H9 (cell line): ENCODE results near the gene SPRED1. TPM values are rescaled to one million over a fixed set of nuclear protein-coding genes. Genes with fewer than 3 reads are reported as not detected.

Experiments used
- DNase-seq: peaks from one replicate; pipeline ENCODE4 v3.0.0-alpha.2; 2017
- H2AFZ ChIP-seq: one replicate; pipeline ENCODE4 v1.6.1; 2013; ENCODE audit warnings: mild to moderate bottlenecking, low read length, control low read depth, moderate library complexity
- H2AK5ac ChIP-seq: 2 replicates; pipeline ENCODE4 v1.6.1; 2013; ENCODE audit warnings: low read length, control low read depth, mixed read lengths; ENCODE audit not compliant: insufficient read length
- H2BK120ac ChIP-seq: one replicate; pipeline ENCODE4 v1.6.1; 2013; ENCODE audit warnings: low read depth, mild to moderate bottlenecking, low read length, control low read depth, inconsistent platforms; ENCODE audit not compliant: poor library complexity, severe bottlenecking
- H2BK12ac ChIP-seq: 2 replicates; pipeline ENCODE4 v1.6.1; 2013; ENCODE audit warnings: low read length, control low read depth, mixed read lengths, low read depth; ENCODE audit not compliant: insufficient read length
- H2BK15ac ChIP-seq: 2 replicates; pipeline ENCODE4 v1.6.1; 2013; ENCODE audit warnings: low read depth, low read length, control low read depth
- H2BK20ac ChIP-seq: one replicate; pipeline ENCODE4 v1.6.1; 2013; ENCODE audit warnings: low read depth, mild to moderate bottlenecking, low read length, control low read depth, inconsistent platforms; ENCODE audit not compliant: poor library complexity, severe bottlenecking
- H2BK5ac ChIP-seq: 2 replicates; pipeline ENCODE4 v1.6.1; 2013; ENCODE audit warnings: low read length, control low read depth, mixed read lengths; ENCODE audit not compliant: insufficient read length
- H3K14ac ChIP-seq: 2 replicates; pipeline ENCODE4 v1.6.1; 2013; ENCODE audit warnings: low read length, control low read depth; ENCODE audit not compliant: insufficient read depth
- H3K18ac ChIP-seq: 2 replicates; pipeline ENCODE4 v1.6.1; 2013; ENCODE audit warnings: low read depth, mild to moderate bottlenecking, mixed read lengths, low read length, control low read depth; ENCODE audit not compliant: insufficient read length
- H3K23ac ChIP-seq: 2 replicates; pipeline ENCODE4 v1.6.1; 2013; ENCODE audit warnings: low read length, control low read depth, mixed read lengths, low read depth; ENCODE audit not compliant: insufficient read length
- H3K23me2 ChIP-seq: 2 replicates; pipeline ENCODE4 v1.6.1; 2013; ENCODE audit warnings: low read depth, mild to moderate bottlenecking, mixed read lengths, low read length, control low read depth; ENCODE audit not compliant: insufficient read length, poor library complexity, severe bottlenecking
- H3K27ac ChIP-seq: 2 replicates; pipeline ENCODE4 v1.5.1; 2013; ENCODE audit warnings: low read length, control low read depth, mixed read lengths, low read depth; ENCODE audit not compliant: insufficient read length
- H3K27me3 ChIP-seq: 2 replicates; pipeline ENCODE4 v1.6.1; 2013; ENCODE audit warnings: low read length, control low read depth, inconsistent platforms; ENCODE audit not compliant: insufficient read depth
- H3K4ac ChIP-seq: 2 replicates; pipeline ENCODE4 v1.6.1; 2013; ENCODE audit warnings: low read depth, mild to moderate bottlenecking, control low read depth, inconsistent platforms, low read length, moderate library complexity
- H3K4me1 ChIP-seq: 2 replicates; pipeline ENCODE4 v1.6.1; 2013; ENCODE audit warnings: low read length, control low read depth, inconsistent platforms; ENCODE audit not compliant: insufficient read depth
- H3K4me2 ChIP-seq: 2 replicates; pipeline ENCODE4 v1.6.1; 2013; ENCODE audit warnings: low read length, control low read depth, mixed read lengths; ENCODE audit not compliant: insufficient read length, insufficient read depth
- H3K56ac ChIP-seq: 2 replicates; pipeline ENCODE4 v1.6.1; 2013; ENCODE audit warnings: low read depth, mild to moderate bottlenecking, mixed read lengths, low read length, control low read depth; ENCODE audit not compliant: insufficient read length
- H3K79me1 ChIP-seq: 2 replicates; pipeline ENCODE4 v1.6.1; 2013; ENCODE audit warnings: low read depth, mild to moderate bottlenecking, moderate library complexity, low read length, control low read depth, inconsistent platforms; ENCODE audit not compliant: insufficient read depth, poor library complexity, severe bottlenecking
- H3K79me2 ChIP-seq: 2 replicates; pipeline ENCODE4 v1.6.1; 2013; ENCODE audit warnings: low read length, control low read depth, inconsistent platforms; ENCODE audit not compliant: insufficient read depth
- H3K9ac ChIP-seq: 2 replicates; pipeline ENCODE4 v1.6.1; 2013; ENCODE audit warnings: low read length, control low read depth, mixed read lengths; ENCODE audit not compliant: insufficient read length; ENCODE audit errors: extremely low read depth
- H3K9me3 ChIP-seq: one replicate; pipeline ENCODE4 v1.6.1; 2013; ENCODE audit warnings: low read depth, low read length, inconsistent platforms; ENCODE audit not compliant: control insufficient read depth
- H3T11ph ChIP-seq: one replicate; pipeline ENCODE4 v1.6.1; 2013; ENCODE audit warnings: mild to moderate bottlenecking, low read length, control low read depth, inconsistent platforms
- H4K20me1 ChIP-seq: one replicate; pipeline ENCODE4 v1.6.1; 2013; ENCODE audit not compliant: control insufficient read depth, insufficient read length, insufficient read depth
- H4K5ac ChIP-seq: 2 replicates; pipeline ENCODE4 v1.6.1; 2013; ENCODE audit warnings: low read depth, mild to moderate bottlenecking, mixed read lengths, low read length, control low read depth; ENCODE audit not compliant: insufficient read length
- H4K8ac ChIP-seq: replicated peaks from 2 replicates; pipeline ENCODE4 v1.6.1; 2013; ENCODE audit warnings: low read length, control low read depth, mixed read lengths, low read depth; ENCODE audit not compliant: insufficient read length
- H4K91ac ChIP-seq: 2 replicates; pipeline ENCODE4 v1.6.1; 2013; ENCODE audit warnings: low read depth, mild to moderate bottlenecking, moderate library complexity, mixed read lengths, low read length, control low read depth; ENCODE audit not compliant: insufficient read length
- H3K27ac Mint-ChIP-seq, 3 experiments: 2 replicates in 2 of 3; 3 replicates in 1 of 3; pipeline ENCODE4 v1.8.0; 2020 to 2021; ENCODE audit warnings: mixed read lengths in 3 of 3, mild to moderate bottlenecking in 1 of 3, moderate library complexity in 1 of 3
- H3K27me3 Mint-ChIP-seq: 2 replicates; pipeline ENCODE4 v1.8.0; 2021; ENCODE audit warnings: low read depth, mild to moderate bottlenecking, moderate library complexity, mixed read lengths
- H3K36me3 Mint-ChIP-seq, 3 experiments: 2 replicates in 2 of 3; 3 replicates in 1 of 3; pipeline ENCODE4 v1.8.0; 2020 to 2021; ENCODE audit warnings: low read depth in 3 of 3, mixed read lengths in 3 of 3; ENCODE audit not compliant: insufficient read depth in 1 of 3
- H3K4me1 Mint-ChIP-seq, 2 experiments: 2 replicates each; pipeline ENCODE4 v1.8.0; 2020; ENCODE audit warnings: mixed read lengths in 2 of 2
- H3K4me3 Mint-ChIP-seq, 2 experiments: 2 replicates in 1 of 2; 3 replicates in 1 of 2; pipeline ENCODE4 v1.8.0; 2020 to 2021; ENCODE audit warnings: mild to moderate bottlenecking in 2 of 2, mixed read lengths in 2 of 2, moderate library complexity in 1 of 2
- H3K9me3 Mint-ChIP-seq, 2 experiments: 2 replicates in 1 of 2; 3 replicates in 1 of 2; pipeline ENCODE4 v1.8.0; 2020; ENCODE audit warnings: mild to moderate bottlenecking in 2 of 2, mixed read lengths in 2 of 2, moderate library complexity in 1 of 2
- WGBS: extraction: QIAGEN DNeasy Blood & Tissue Kit; methylation state at CpG from one replicate; pipeline ENCODE4 v1.1.7; 2013; ENCODE audit warnings: missing lambda C conversion rate, low lambda C conversion rate, mixed read lengths; ENCODE audit not compliant: insufficient read length; ENCODE audit errors: extremely low coverage; 5-methylcytosine and 5-hydroxymethylcytosine counted together
- total RNA-seq: library from RNA; stranded (reverse); gene quantifications from 2 replicates; pipeline ENCODE4 v1.2.1, GENCODE V29; 2021
- TF ChIP-seq, protein P1 (sequence below): fragments of 200-600 bp; sonication (generic); conservative IDR thresholded peaks from 3 replicates; pipeline ENCODE4 v1.8.0; 2021; ENCODE audit warnings: antibody characterized with exemption, mild to moderate bottlenecking

SPRED1 gene
- total RNA-seq, 1 experiment from 2014 or later, result 41.0 TPM

GRCh38 chr15:38217191-38217595, 35.4 kb upstream of the SPRED1 start:
- Histone ChIP-seq H3K18ac (no peak overlapping the region), H4K8ac (no peak overlapping the region), H3K56ac (no peak overlapping the region), H3K79me1 (no peaks in the 10 kb centered on the region), H3K23ac (no peak overlapping the region), H4K20me1 (no peaks in the 10 kb centered on the region), H4K91ac (no peak overlapping the region), H2BK12ac (no peak overlapping the region), H2BK15ac (no peak overlapping the region), H3K79me2 (no peaks in the 10 kb centered on the region), H3K4me1 (no peaks in the 10 kb centered on the region), H3T11ph (no peak overlapping the region), H2BK20ac (no peak overlapping the region), H3K4ac (no peak overlapping the region), H3K14ac (no peak overlapping the region), H3K9ac (no peak overlapping the region), H4K5ac (no peak overlapping the region), H3K9me3 (no peaks in the 10 kb centered on the region), H3K27ac (no peak overlapping the region), H2AFZ (no peak overlapping the region), H3K27me3 (no peaks in the 10 kb centered on the region), H3K4me2 (no peak overlapping the region), H2AK5ac (no peak overlapping the region), H2BK5ac (no peak overlapping the region), H2BK120ac (no peak overlapping the region), H3K23me2 (no peaks in the 10 kb centered on the region)
- Mint-ChIP-seq H3K9me3 (no peaks in the 10 kb centered on the region), H3K27ac (no peak overlapping the region), H3K4me1 (peaks cover 22 to 23% of the 10 kb centered on the region in 2 experiments), H3K4me3 (no peak overlapping the region), H3K36me3 (no peaks in the 10 kb centered on the region), H3K27me3 (no peaks in the 10 kb centered on the region; the same call in 1 of the 2 replicates)
- no peak for DNase-seq
- TF ChIP-seq, protein P1, sequence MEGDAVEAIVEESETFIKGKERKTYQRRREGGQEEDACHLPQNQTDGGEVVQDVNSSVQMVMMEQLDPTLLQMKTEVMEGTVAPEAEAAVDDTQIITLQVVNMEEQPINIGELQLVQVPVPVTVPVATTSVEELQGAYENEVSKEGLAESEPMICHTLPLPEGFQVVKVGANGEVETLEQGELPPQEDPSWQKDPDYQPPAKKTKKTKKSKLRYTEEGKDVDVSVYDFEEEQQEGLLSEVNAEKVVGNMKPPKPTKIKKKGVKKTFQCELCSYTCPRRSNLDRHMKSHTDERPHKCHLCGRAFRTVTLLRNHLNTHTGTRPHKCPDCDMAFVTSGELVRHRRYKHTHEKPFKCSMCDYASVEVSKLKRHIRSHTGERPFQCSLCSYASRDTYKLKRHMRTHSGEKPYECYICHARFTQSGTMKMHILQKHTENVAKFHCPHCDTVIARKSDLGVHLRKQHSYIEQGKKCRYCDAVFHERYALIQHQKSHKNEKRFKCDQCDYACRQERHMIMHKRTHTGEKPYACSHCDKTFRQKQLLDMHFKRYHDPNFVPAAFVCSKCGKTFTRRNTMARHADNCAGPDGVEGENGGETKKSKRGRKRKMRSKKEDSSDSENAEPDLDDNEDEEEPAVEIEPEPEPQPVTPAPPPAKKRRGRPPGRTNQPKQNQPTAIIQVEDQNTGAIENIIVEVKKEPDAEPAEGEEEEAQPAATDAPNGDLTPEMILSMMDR, result no peak
- no CpG with 5 or more reads among the region's 3 CpGs for WGBS
